Tibial nerve (tissue), 4 donors: ENCODE measurements around the gene PDGFA. TPM values are rescaled to one million over a fixed set of nuclear protein-coding genes. Genes with fewer than 3 reads are reported as not detected.

Source experiments
- DNase-seq, 2 donors: peaks; one replicate each; pipeline ENCODE4 v3.0.0-alpha.2; 2019; ENCODE audit warnings: low spot score in 2 of 2
- H3K27ac ChIP-seq, 4 donors: fragments of 200-600 bp; sonication (generic) in 3 of 4; one replicate each; pipeline ENCODE4 v1.5.1; 2017 to 2019; ENCODE audit warnings: mild to moderate bottlenecking in 1 of 4
- H3K27me3 ChIP-seq, 2 donors: fragments of 200-600 bp; sonication (generic) in 1 of 2; one replicate each; pipeline versions ENCODE4 v1.5.1 to v1.6.0; 2017 to 2019
- H3K36me3 ChIP-seq, 3 donors: fragments of 200-600 bp; sonication (generic); one replicate each; pipeline ENCODE4 v1.5.1; 2018 to 2019
- H3K4me1 ChIP-seq, 4 donors: fragments of 200-600 bp; sonication (generic) in 3 of 4; one replicate each; pipeline ENCODE4 v1.5.1; 2017 to 2019
- H3K4me3 ChIP-seq, 4 donors: fragments of 200-600 bp; sonication (generic) in 3 of 4; one replicate each; pipeline ENCODE4 v1.5.1; 2017 to 2019; ENCODE audit warnings: mild to moderate bottlenecking in 1 of 4, moderate library complexity in 1 of 4
- H3K9me3 ChIP-seq, 4 donors: fragments of 200-600 bp; sonication (generic) in 3 of 4; one replicate each; pipeline ENCODE4 v1.5.1; 2017 to 2019
- CTCF ChIP-seq, 5 experiments: fragments of 200-600 bp in 3 of 5; fragments of 450-650 bp in 2 of 5; sonication (generic) in 3 of 5; IDR thresholded peaks; one replicate each; pipeline ENCODE4 v1.5.1; 2016 to 2019; ENCODE audit warnings: antibody characterized with exemption in 5 of 5, mild to moderate bottlenecking in 3 of 5, moderate library complexity in 2 of 5
- EP300 ChIP-seq, 2 donors: sonication (generic); formaldehyde crosslinking; IDR thresholded peaks; one replicate each; pipeline ENCODE4 v1.6.1; 2017; ENCODE audit warnings: antibody characterized with exemption in 2 of 2, mild to moderate bottlenecking in 1 of 2
- POLR2A ChIP-seq, 2 donors: fragments of 450-650 bp; IDR thresholded peaks; one replicate each; pipeline ENCODE4 v1.6.1; 2017; ENCODE audit warnings: antibody characterized with exemption in 2 of 2, mild to moderate bottlenecking in 2 of 2, moderate library complexity in 2 of 2
- WGBS, 2 donors: methylation state at CpG; one replicate each; pipeline ENCODE4 v1.1.5; 2018; 5-methylcytosine and 5-hydroxymethylcytosine counted together
- total RNA-seq, 4 donors: library from RNA; depleted of rRNA; stranded (reverse); fragments of >200 nt; gene quantifications; one replicate each; pipeline ENCODE4 v1.1.0, GENCODE V29; 2016

The PDGFA gene
- total RNA-seq, 4 donors from 2014 or later, result 33.4 to 84.1 (median 40.6) TPM

- Histone ChIP-seq H3K4me3 (no peak overlapping the region), H3K27ac (no peak overlapping the region), H3K4me1 (peaks cover 0 to 3% (median 1%) of the 10 kb centered on the region in 4 donors), H3K9me3 (peaks cover 0 to 11% (median 0%) of the 10 kb centered on the region in 4 donors), H3K27me3 (peaks cover 0 to 17% of the 10 kb centered on the region in 2 donors), H3K36me3 (no peaks in the 10 kb centered on the region)
- DNase-seq, result no peak
- WGBS, 2 donors, result 82 to 96% methylated on average over 4 of the region's 4 CpGs
- TF ChIP-seq POLR2A (IDR thresholded peaks at IDR 0.05) (no peak), CTCF (IDR thresholded peaks at IDR 0.05) (no peak), EP300 (IDR thresholded peaks at IDR 0.05) (no peak)
Observed at GRCh38 chr7:527723-528122, 8.1 kb upstream of the PDGFA start.

- H3K4me3 ChIP-seq, result no peak overlapping the region
- peaks cover 3 to 15% (median 10%) of the 10 kb centered on the region in 4 donors for H3K4me1 ChIP-seq
- H3K27ac ChIP-seq, result no peak overlapping the region
- no peak for TF ChIP-seq EP300 (IDR thresholded peaks at IDR 0.05)
- no peak for TF ChIP-seq POLR2A (IDR thresholded peaks at IDR 0.05)
- no peak for TF ChIP-seq CTCF (IDR thresholded peaks at IDR 0.05)
- peaks cover 0 to 11% (median 0%) of the 10 kb centered on the region in 4 donors for H3K9me3 ChIP-seq
- WGBS, 2 donors, result 71 to 77% methylated on average over 21 to 22 of the region's 22 CpGs
- H3K36me3 ChIP-seq, result no peaks in the 10 kb centered on the region
- DNase-seq, result no peak
- H3K27me3 ChIP-seq, result peaks cover 0 to 29% of the 10 kb centered on the region in 2 donors
Observed at GRCh38 chr7:526460-527034, 6.9 kb upstream of the PDGFA start.

GRCh38 chr7:525740-526139 is 6.1 kb upstream of the PDGFA start:
- no peak for TF ChIP-seq POLR2A (IDR thresholded peaks at IDR 0.05)
- TF ChIP-seq CTCF (IDR thresholded peaks at IDR 0.05), result no peak
- TF ChIP-seq EP300 (IDR thresholded peaks at IDR 0.05), result no peak
- no peak overlapping the region for H3K4me3 ChIP-seq
- H3K27ac ChIP-seq, result no peak overlapping the region
- WGBS, 2 donors, result 72 to 77% methylated on average over 12 of the region's 12 CpGs
- no peaks in the 10 kb centered on the region for H3K36me3 ChIP-seq
- H3K4me1 ChIP-seq, result peaks cover 3 to 23% (median 18%) of the 10 kb centered on the region in 4 donors
- no peak for DNase-seq
- H3K27me3 ChIP-seq, result peaks cover 0 to 31% of the 10 kb centered on the region in 2 donors
- peaks cover 0 to 11% (median 0%) of the 10 kb centered on the region in 4 donors for H3K9me3 ChIP-seq

- Histone ChIP-seq H3K27me3 (peaks cover 0 to 31% of the 10 kb centered on the region in 2 donors), H3K4me3 (no peak overlapping the region), H3K9me3 (peaks cover 0 to 11% (median 0%) of the 10 kb centered on the region in 4 donors), H3K27ac (no peak overlapping the region), H3K36me3 (no peaks in the 10 kb centered on the region), H3K4me1 (peaks cover 3 to 32% (median 25%) of the 10 kb centered on the region in 4 donors)
- TF ChIP-seq POLR2A (IDR thresholded peaks at IDR 0.05) (no peak), CTCF (IDR thresholded peaks at IDR 0.05) (no peak), EP300 (IDR thresholded peaks at IDR 0.05) (no peak)
- DNase-seq, result no peak
- 91 to 98% methylated on average over 9 of the region's 9 CpGs for WGBS, 2 donors
Observed at GRCh38 chr7:524800-525199, 5.2 kb upstream of the PDGFA start.
